IPS-15b (cell line): ENCODE data around the gene NCOA7.

Source experiments
- H3K27me3 ChIP-seq: one replicate; pipeline ENCODE4 v1.6.1; 2013; ENCODE audit warnings: low read length; ENCODE audit not compliant: control insufficient read depth, insufficient read depth
- H3K36me3 ChIP-seq: one replicate; pipeline ENCODE4 v1.6.1; 2013; ENCODE audit warnings: low read length; ENCODE audit not compliant: control insufficient read depth, insufficient read depth
- H3K4me1 ChIP-seq: one replicate; pipeline ENCODE4 v1.6.1; 2013; ENCODE audit warnings: mild to moderate bottlenecking, low read length; ENCODE audit not compliant: control insufficient read depth, insufficient read depth
- H3K4me3 ChIP-seq: one replicate; pipeline ENCODE4 v1.5.1; 2013; ENCODE audit warnings: low read depth, low read length
- H3K9ac ChIP-seq: one replicate; pipeline ENCODE4 v1.6.1; 2013; ENCODE audit warnings: low read depth, mild to moderate bottlenecking, low read length
- H3K9me3 ChIP-seq: one replicate; pipeline ENCODE4 v1.6.1; 2013; ENCODE audit warnings: mild to moderate bottlenecking, low read length; ENCODE audit not compliant: control insufficient read depth, insufficient read depth

Gene NCOA7

DNA sequence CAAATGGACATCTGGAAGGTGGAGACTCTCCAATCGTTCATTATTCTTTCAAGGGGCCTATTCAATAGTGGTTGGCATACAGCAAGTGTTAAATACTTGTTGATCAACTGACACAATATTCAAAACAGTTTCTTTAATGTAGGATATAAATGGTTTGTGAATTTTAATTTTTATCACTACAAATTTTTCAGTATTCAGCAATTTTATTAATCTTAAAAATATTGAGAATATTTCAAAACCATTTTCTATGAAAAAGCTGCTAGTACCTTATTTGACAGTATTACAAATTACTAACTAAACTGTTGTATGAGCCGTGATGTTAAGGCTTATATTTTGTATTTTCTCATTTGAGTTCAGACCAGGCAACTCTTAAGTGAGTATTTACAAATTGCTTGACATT is 32.4 kb downstream of the NCOA7 start:
- Histone ChIP-seq H3K27me3 (no peaks in the 10 kb centered on the region), H3K4me1 (no peaks in the 10 kb centered on the region), H3K36me3 (no peaks in the 10 kb centered on the region), H3K9me3 (no peaks in the 10 kb centered on the region), H3K4me3 (no peak overlapping the region), H3K9ac (no peak overlapping the region)

- Histone ChIP-seq H3K9ac (no peak overlapping the region), H3K9me3 (no peaks in the 10 kb centered on the region), H3K4me1 (no peaks in the 10 kb centered on the region), H3K4me3 (no peak overlapping the region), H3K36me3 (no peaks in the 10 kb centered on the region), H3K27me3 (no peaks in the 10 kb centered on the region)
Measured at GRCh38 chr6:125824946-125825771, 34.4 kb downstream of the NCOA7 start.

GRCh38 chr6:125826695-125827463 is 36.1 kb downstream of the NCOA7 start:
- Histone ChIP-seq H3K4me3 (no peak overlapping the region), H3K9ac (no peak overlapping the region), H3K27me3 (no peaks in the 10 kb centered on the region), H3K4me1 (no peaks in the 10 kb centered on the region), H3K36me3 (no peaks in the 10 kb centered on the region), H3K9me3 (no peaks in the 10 kb centered on the region)

DNA sequence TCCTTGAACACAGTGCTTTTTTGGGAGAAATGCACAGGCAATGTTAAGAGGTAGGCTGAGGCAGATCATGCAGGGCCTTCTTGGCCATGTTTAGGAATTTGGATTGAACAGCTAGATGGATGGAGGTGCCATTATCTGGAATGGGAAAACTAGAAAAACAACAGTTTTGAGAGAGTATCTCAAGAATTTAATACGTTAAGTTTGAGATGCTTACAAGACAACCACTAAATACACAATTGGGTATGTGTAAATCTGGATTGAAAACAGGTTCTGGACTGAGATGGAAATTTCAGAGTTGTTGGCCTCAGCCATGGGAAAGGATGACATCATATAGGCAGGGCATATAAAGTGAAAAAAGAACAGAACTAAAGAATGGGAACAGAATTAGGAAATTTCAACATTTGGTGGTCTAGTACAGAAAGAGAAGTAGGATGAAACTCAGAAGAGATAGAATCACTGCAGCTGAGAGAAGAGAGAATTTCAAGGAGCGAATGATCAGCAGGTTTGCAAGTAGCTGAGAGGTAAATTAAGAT is 37.1 kb downstream of the NCOA7 start:
- H3K4me1 ChIP-seq: no peaks in the 10 kb centered on the region

GRCh38 chr6:125828476-125829039 is 37.8 kb downstream of the NCOA7 start:
- Histone ChIP-seq H3K4me1 (no peaks in the 10 kb centered on the region), H3K36me3 (no peaks in the 10 kb centered on the region), H3K4me3 (no peak overlapping the region), H3K27me3 (no peaks in the 10 kb centered on the region), H3K9me3 (no peaks in the 10 kb centered on the region), H3K9ac (no peak overlapping the region)

More for the DNA sequence above, 37.1 kb downstream of the NCOA7 start:
- no peaks in the 10 kb centered on the region for H3K36me3 ChIP-seq
- no peak overlapping the region for H3K9ac ChIP-seq
- no peaks in the 10 kb centered on the region for H3K9me3 ChIP-seq
- H3K4me3 ChIP-seq: no peak overlapping the region
- H3K27me3 ChIP-seq: no peaks in the 10 kb centered on the region

DNA sequence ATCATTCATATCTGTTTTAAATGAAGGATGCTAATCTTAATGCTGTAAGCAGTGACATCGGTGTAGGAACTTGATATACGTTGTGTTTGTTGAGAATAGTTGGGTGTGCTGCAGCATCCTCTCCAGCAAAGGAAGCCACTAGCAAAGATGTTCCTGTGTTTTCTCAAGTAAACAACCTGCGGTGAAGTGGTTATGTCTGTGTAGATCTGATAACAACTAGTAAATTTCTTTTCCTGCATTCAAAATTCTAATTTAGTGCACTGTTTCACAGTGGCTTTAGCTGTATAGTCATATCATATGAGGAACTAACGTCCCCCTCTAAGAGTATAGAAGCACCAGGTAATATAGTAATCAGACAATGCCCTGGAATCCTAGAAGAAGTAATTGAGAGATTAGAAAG is 38.7 kb downstream of the NCOA7 start:
- Histone ChIP-seq H3K9me3 (no peaks in the 10 kb centered on the region), H3K36me3 (no peaks in the 10 kb centered on the region), H3K27me3 (no peaks in the 10 kb centered on the region), H3K9ac (no peak overlapping the region), H3K4me1 (no peaks in the 10 kb centered on the region), H3K4me3 (no peak overlapping the region)

GRCh38 chr6:125831659-125832058 is 40.9 kb downstream of the NCOA7 start:
- no peak overlapping the region for H3K4me3 ChIP-seq
- H3K9me3 ChIP-seq: no peaks in the 10 kb centered on the region
- no peaks in the 10 kb centered on the region for H3K36me3 ChIP-seq
- H3K4me1 ChIP-seq: no peaks in the 10 kb centered on the region
- no peak overlapping the region for H3K9ac ChIP-seq
- no peaks in the 10 kb centered on the region for H3K27me3 ChIP-seq

- H3K9ac ChIP-seq: no peak overlapping the region
- H3K9me3 ChIP-seq: no peaks in the 10 kb centered on the region
- H3K36me3 ChIP-seq: no peaks in the 10 kb centered on the region
- no peaks in the 10 kb centered on the region for H3K27me3 ChIP-seq
- no peaks in the 10 kb centered on the region for H3K4me1 ChIP-seq
- no peak overlapping the region for H3K4me3 ChIP-seq
Measured at GRCh38 chr6:125832391-125833117, 41.8 kb downstream of the NCOA7 start.

DNA sequence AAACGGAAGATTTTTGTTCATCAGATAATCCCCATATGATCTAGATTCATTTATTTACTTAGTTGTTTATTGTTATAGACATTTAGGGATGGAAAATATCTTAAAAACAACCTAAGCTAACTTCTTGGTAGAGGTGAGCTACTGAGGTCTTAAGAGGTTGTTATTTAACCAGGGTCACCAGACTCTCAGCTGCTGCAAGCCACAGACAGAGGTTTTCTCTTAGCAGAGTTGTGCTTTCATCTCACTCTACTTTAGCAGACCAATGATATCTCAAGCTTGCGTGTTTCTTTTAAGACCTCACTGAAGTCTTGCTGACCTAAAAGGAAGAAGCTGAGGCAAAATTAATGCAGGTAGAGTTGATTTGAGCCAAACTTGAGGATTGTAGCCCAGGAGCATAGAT is 43.6 kb downstream of the NCOA7 start:
- H3K36me3 ChIP-seq: no peaks in the 10 kb centered on the region
- H3K4me3 ChIP-seq: no peak overlapping the region
- H3K27me3 ChIP-seq: no peaks in the 10 kb centered on the region
- no peak overlapping the region for H3K9ac ChIP-seq
- H3K4me1 ChIP-seq: no peaks in the 10 kb centered on the region
- H3K9me3 ChIP-seq: no peaks in the 10 kb centered on the region

DNA sequence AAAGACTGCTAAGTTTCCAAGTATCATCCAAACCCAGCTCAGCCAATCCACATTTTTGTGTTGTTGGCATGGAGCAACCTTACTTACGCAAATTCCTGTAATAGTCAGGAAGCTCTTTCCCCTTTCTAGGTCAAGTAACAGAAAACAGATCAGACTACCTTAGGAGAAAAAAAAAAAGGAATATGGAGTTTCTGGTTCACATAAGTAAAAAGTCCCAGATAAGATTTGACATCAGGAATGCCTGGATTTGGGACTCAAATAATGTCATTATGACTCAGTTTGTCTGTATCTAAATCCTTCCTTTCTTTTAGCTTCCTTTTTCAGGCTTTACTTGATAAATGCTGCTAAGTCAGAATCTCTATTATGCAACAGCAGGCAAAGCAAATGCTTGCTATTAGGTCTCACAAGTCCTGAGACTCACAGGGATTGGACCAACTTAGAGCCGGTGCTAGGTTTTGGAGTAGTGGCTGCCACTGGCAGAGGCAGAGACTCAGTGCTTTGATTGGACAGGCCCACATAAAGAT is 44.5 kb downstream of the NCOA7 start:
- Histone ChIP-seq H3K9ac (no peak overlapping the region), H3K9me3 (no peaks in the 10 kb centered on the region), H3K36me3 (no peaks in the 10 kb centered on the region), H3K4me3 (no peak overlapping the region), H3K27me3 (no peaks in the 10 kb centered on the region), H3K4me1 (no peaks in the 10 kb centered on the region)

DNA sequence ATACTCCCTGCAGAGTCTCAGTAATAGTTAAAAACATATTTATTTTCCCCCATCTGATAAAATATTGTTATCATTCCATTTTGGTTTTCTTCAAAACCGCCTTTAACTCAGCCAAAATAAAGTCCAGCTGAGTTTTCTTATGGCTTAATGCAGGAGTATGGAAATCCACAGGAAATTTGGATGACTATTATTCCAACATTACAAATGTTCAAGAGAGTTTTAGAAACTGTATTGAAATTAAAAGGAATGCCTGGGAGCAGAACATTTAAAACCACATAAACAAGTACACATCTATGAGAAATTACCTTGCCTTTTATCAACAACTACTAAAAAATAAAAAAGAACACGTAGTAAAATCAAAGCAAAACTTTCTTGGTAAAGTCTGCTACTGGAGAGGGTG is 45.7 kb downstream of the NCOA7 start:
- no peaks in the 10 kb centered on the region for H3K4me1 ChIP-seq
- H3K9me3 ChIP-seq: no peaks in the 10 kb centered on the region

More for the DNA sequence above, 45.7 kb downstream of the NCOA7 start:
- no peaks in the 10 kb centered on the region for H3K27me3 ChIP-seq
- no peak overlapping the region for H3K9ac ChIP-seq
- H3K36me3 ChIP-seq: no peaks in the 10 kb centered on the region
- no peak overlapping the region for H3K4me3 ChIP-seq
